Left lobe of liver (tissue), 2 donors: Measurements from ENCODE around the gene SGCG. TPM values are rescaled to one million over a fixed set of nuclear protein-coding genes. Genes with fewer than 3 reads are reported as not detected.
"Not testable (repeated sequence)": the region's sequence is repeated elsewhere in the genome, so short reads cannot be mapped to it uniquely, and the experiment has no call there.

Source experiments
- ATAC-seq: fragments of 200-7000 bp; cut with Tn5 transposase; one replicate; pipeline ENCODE4 v1.9.1; 2020; ENCODE audit warnings: mild to moderate bottlenecking, moderate library complexity
- DNase-seq: peaks from one replicate; pipeline ENCODE4 v3.0.0-alpha.2; 2020; ENCODE audit warnings: low spot score
- total RNA-seq: library from RNA; stranded (reverse); gene quantifications from one replicate; pipeline ENCODE4 v1.2.1, GENCODE V29; 2021
- donor health status: DM: no; HTN: no; CAD: no; lungs with moderate emphysema.
- donor health status: DM: no; HTN: yes; CAD: no.

SGCG gene
- not detected for total RNA-seq

- ATAC-seq: no peak
These were observed at the start of gene SGCG for GRCh38 chr13:23180711-23181110. SGCG (plus strand) TSS chr13:23180979; CDS start chr13:23203695, 22,716 bp downstream.

GRCh38 chr13:23134542-23134941 lies 46.2 kb upstream of the SGCG start:
- ATAC-seq (no peak), DNase-seq (no peak)

More at GRCh38 chr13:23180711-23181110, at the start of gene SGCG:
- no peak for DNase-seq

- no peak for ATAC-seq
These were observed 40.3 kb upstream of the SGCG start for GRCh38 chr13:23140492-23140891.

GRCh38 chr13:23141964-23142363 lies 38.8 kb upstream of the SGCG start:
- no peak for DNase-seq
- no peak for ATAC-seq

More at GRCh38 chr13:23140492-23140891, 40.3 kb upstream of the SGCG start:
- no peak for DNase-seq

GRCh38 chr13:23142607-23143006 lies 38.2 kb upstream of the SGCG start:
- not testable (repeated sequence) for ATAC-seq, DNase-seq

- ATAC-seq: no peak
- DNase-seq: no peak
These were observed 36.3 kb upstream of the SGCG start for GRCh38 chr13:23144431-23144830.

- DNase-seq: no peak
- no peak for ATAC-seq
These were observed 34.8 kb upstream of the SGCG start for GRCh38 chr13:23146006-23146405.

- ATAC-seq (no peak), DNase-seq (no peak)
These were observed 33.8 kb upstream of the SGCG start for GRCh38 chr13:23146811-23147625.

- no peak for DNase-seq
These were observed 33.0 kb upstream of the SGCG start for GRCh38 chr13:23147827-23148226.

GRCh38 chr13:23157781-23158180 lies 23.0 kb upstream of the SGCG start:
- ATAC-seq: no peak
- DNase-seq: no peak

More at GRCh38 chr13:23147827-23148226, 33.0 kb upstream of the SGCG start:
- ATAC-seq: no peak

GRCh38 chr13:23159205-23159759 lies 21.5 kb upstream of the SGCG start:
- no peak for DNase-seq
- ATAC-seq: no peak

GRCh38 chr13:23159760-23160637 lies 20.8 kb upstream of the SGCG start:
- DNase-seq: no peak
- ATAC-seq: no peak

- DNase-seq (no peak), ATAC-seq (no peak)
These were observed 19.9 kb upstream of the SGCG start for GRCh38 chr13:23160638-23161480.

GRCh38 chr13:23161481-23161825 lies 19.3 kb upstream of the SGCG start:
- ATAC-seq (no peak), DNase-seq (no peak)

GRCh38 chr13:23175920-23176319 lies 4.9 kb upstream of the SGCG start:
- no peak for DNase-seq
- ATAC-seq: no peak

- no peak for DNase-seq
- ATAC-seq: no peak
These were observed 1.4 kb downstream of the SGCG start for GRCh38 chr13:23182142-23182541.

GRCh38 chr13:23183292-23183691 lies 2.5 kb downstream of the SGCG start:
- no peak for ATAC-seq

GRCh38 chr13:23185542-23185941 lies 4.8 kb downstream of the SGCG start:
- DNase-seq: no peak
- no peak for ATAC-seq

More at GRCh38 chr13:23183292-23183691, 2.5 kb downstream of the SGCG start:
- no peak for DNase-seq

GRCh38 chr13:23201870-23202269 lies 21.1 kb downstream of the SGCG start:
- DNase-seq (no peak), ATAC-seq (no peak)

- ATAC-seq (no peak), DNase-seq (no peak)
These were observed 21.6 kb downstream of the SGCG start for GRCh38 chr13:23202383-23202782.

GRCh38 chr13:23203516-23203915 lies 22.7 kb downstream of the SGCG start:
- DNase-seq: no peak
- ATAC-seq: no peak
